Neural progenitor cell (in vitro differentiated cells): ENCODE data around the gene PPM1G. TPM values are rescaled to one million over a fixed set of nuclear protein-coding genes. Genes with fewer than 3 reads are reported as not detected.
A peak's percentile ranks its signal among the peaks of the same experiment; 100 is the strongest.

ENCODE experiments used
- DNase-seq: peaks from one replicate; pipeline ENCODE4 v3.0.0-alpha.2; 2016; ENCODE audit warnings: low spot score
- H2AFZ ChIP-seq: fragments of 200-600 bp; sonication (generic); replicated peaks from 2 replicates; pipeline ENCODE4 v1.6.1; 2016; ENCODE audit warnings: antibody characterized with exemption
- H3F3A ChIP-seq: fragments of 200-600 bp; sonication (generic); 2 replicates; pipeline ENCODE4 v1.6.1; 2016; ENCODE audit warnings: antibody characterized with exemption, low read depth
- H3K27ac ChIP-seq: fragments of 200-600 bp; sonication (generic); 2 replicates; pipeline ENCODE4 v1.5.1; 2016; ENCODE audit warnings: mild to moderate bottlenecking
- H3K27me3 ChIP-seq: fragments of 200-600 bp; sonication (generic); 2 replicates; pipeline ENCODE4 v1.6.1; 2016; ENCODE audit warnings: mild to moderate bottlenecking, moderate library complexity
- H3K36me3 ChIP-seq: fragments of 200-600 bp; sonication (generic); 2 replicates; pipeline ENCODE4 v1.5.1; 2016
- H3K4me1 ChIP-seq: fragments of 200-600 bp; sonication (generic); 2 replicates; pipeline ENCODE4 v1.6.1; 2016; ENCODE audit warnings: mixed run types
- H3K4me2 ChIP-seq: fragments of 200-600 bp; sonication (generic); 2 replicates; pipeline ENCODE4 v1.6.1; 2016
- H3K4me3 ChIP-seq: fragments of 200-600 bp; sonication (generic); 2 replicates; pipeline ENCODE4 v1.5.1; 2016
- H3K79me2 ChIP-seq: fragments of 200-600 bp; sonication (generic); 2 replicates; pipeline ENCODE4 v1.6.1; 2016; ENCODE audit warnings: low read depth
- H3K9ac ChIP-seq: fragments of 200-600 bp; sonication (generic); 2 replicates; pipeline ENCODE4 v1.6.1; 2016
- H3K9me3 ChIP-seq: fragments of 200-600 bp; sonication (generic); 2 replicates; pipeline ENCODE4 v1.5.1; 2016; ENCODE audit warnings: low read depth
- H4K20me1 ChIP-seq: fragments of 200-600 bp; sonication (generic); 2 replicates; pipeline ENCODE4 v1.6.1; 2016; ENCODE audit warnings: low read depth
- H3K27ac Mint-ChIP-seq: 3 replicates; pipeline ENCODE4 v1.8.0; 2021; ENCODE audit warnings: mixed read lengths
- H3K27me3 Mint-ChIP-seq: 2 replicates; pipeline ENCODE4 v1.8.0; 2022; ENCODE audit warnings: low read depth, mild to moderate bottlenecking, inconsistent platforms, moderate library complexity, mixed read lengths; ENCODE audit not compliant: insufficient read depth
- H3K36me3 Mint-ChIP-seq: 3 replicates; pipeline ENCODE4 v1.8.0; 2021; ENCODE audit warnings: mixed read lengths
- H3K4me1 Mint-ChIP-seq: 3 replicates; pipeline ENCODE4 v1.8.0; 2021; ENCODE audit warnings: mixed read lengths
- H3K4me3 Mint-ChIP-seq: 3 replicates; pipeline ENCODE4 v1.8.0; 2021; ENCODE audit warnings: mild to moderate bottlenecking, moderate library complexity, mixed read lengths
- H3K9me3 Mint-ChIP-seq: 3 replicates; pipeline ENCODE4 v1.8.0; 2020; ENCODE audit warnings: mixed read lengths
- EZH2 ChIP-seq: fragments of 200-600 bp; sonication (generic); IDR thresholded peaks from 2 replicates; pipeline ENCODE4 v1.6.1; 2017; ENCODE audit warnings: antibody characterized with exemption, mild to moderate bottlenecking, moderate library complexity
- EZH2phosphoT487 ChIP-seq: fragments of 200-600 bp; sonication (generic); IDR thresholded peaks from 2 replicates; pipeline ENCODE4 v1.6.1; 2017; ENCODE audit warnings: antibody characterized with exemption
- total RNA-seq: library from RNA; depleted of rRNA; stranded (reverse); fragments of >200 nt; gene quantifications from 2 replicates; pipeline ENCODE4 v1.2.3, GENCODE V29; 2015; ENCODE audit warnings: low replicate concordance
- TF ChIP-seq, protein P1 (sequence below): fragments of 200-600 bp; sonication (generic); IDR thresholded peaks from 2 replicates; pipeline ENCODE4 v1.5.1; 2017; ENCODE audit warnings: antibody characterized with exemption, mild to moderate bottlenecking

The PPM1G gene
- total RNA-seq, 1 donor from 2014 or later, result 114 TPM

DNA sequence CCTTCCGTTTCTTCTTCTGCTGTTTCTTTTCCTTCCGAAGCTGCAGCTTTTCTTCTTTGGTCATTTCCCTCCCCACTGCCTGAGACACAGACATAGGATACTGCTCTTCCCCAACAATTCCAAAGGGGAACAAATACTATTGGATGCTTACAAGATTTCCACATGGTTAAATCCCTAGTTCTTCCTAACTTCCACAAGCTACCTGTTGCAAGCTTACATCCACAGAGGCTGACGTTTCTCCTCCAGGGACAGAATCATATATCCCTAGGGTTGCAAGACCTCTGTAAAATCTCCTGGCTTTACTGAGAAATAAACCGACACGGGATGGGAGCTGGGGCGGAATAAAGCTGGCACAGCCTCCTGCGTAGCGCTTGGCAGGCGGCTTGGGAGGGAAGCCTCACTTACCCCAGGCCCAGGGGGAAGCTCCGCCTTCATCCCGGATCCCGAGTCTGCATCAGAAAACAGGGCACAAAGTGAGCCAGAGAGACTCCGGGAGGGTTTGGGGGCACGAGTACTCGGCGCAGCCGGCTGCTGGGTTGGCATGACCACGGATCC lies 39.8 kb downstream of the PPM1G start:
- H3K27me3 Mint-ChIP-seq, result peaks cover 6% of the 10 kb centered on the region
- Histone ChIP-seq H3K36me3 (peaks cover 4% of the 10 kb centered on the region), H3F3A (peaks cover 14% of the 10 kb centered on the region), H3K4me2 (peak overlapping the region; percentile 97), H3K9me3 (no peaks in the 10 kb centered on the region), H3K4me3 (peak overlapping the region; percentile 84), H3K9ac (peak overlapping the region; percentile 66), H3K27ac (no peak overlapping the region), H3K4me1 (peaks cover 11% of the 10 kb centered on the region), H4K20me1 (peaks cover 23% of the 10 kb centered on the region), H3K27me3 (no peaks in the 10 kb centered on the region), H3K79me2 (peaks cover 48% of the 10 kb centered on the region), H2AFZ (peak overlapping the region; percentile 75)
- no peak for DNase-seq
- H3K9me3 Mint-ChIP-seq, result no peaks in the 10 kb centered on the region
- peaks cover 31% of the 10 kb centered on the region for H3K36me3 Mint-ChIP-seq
- peak overlapping the region; percentile 72 for H3K27ac Mint-ChIP-seq
- TF ChIP-seq EZH2 (no peak), EZH2phosphoT487 (no peak)
- TF ChIP-seq, protein P1, sequence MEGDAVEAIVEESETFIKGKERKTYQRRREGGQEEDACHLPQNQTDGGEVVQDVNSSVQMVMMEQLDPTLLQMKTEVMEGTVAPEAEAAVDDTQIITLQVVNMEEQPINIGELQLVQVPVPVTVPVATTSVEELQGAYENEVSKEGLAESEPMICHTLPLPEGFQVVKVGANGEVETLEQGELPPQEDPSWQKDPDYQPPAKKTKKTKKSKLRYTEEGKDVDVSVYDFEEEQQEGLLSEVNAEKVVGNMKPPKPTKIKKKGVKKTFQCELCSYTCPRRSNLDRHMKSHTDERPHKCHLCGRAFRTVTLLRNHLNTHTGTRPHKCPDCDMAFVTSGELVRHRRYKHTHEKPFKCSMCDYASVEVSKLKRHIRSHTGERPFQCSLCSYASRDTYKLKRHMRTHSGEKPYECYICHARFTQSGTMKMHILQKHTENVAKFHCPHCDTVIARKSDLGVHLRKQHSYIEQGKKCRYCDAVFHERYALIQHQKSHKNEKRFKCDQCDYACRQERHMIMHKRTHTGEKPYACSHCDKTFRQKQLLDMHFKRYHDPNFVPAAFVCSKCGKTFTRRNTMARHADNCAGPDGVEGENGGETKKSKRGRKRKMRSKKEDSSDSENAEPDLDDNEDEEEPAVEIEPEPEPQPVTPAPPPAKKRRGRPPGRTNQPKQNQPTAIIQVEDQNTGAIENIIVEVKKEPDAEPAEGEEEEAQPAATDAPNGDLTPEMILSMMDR, result no peak
- H3K4me3 Mint-ChIP-seq, result peak overlapping the region; percentile 99
- H3K4me1 Mint-ChIP-seq, result peaks cover 19% of the 10 kb centered on the region

DNA sequence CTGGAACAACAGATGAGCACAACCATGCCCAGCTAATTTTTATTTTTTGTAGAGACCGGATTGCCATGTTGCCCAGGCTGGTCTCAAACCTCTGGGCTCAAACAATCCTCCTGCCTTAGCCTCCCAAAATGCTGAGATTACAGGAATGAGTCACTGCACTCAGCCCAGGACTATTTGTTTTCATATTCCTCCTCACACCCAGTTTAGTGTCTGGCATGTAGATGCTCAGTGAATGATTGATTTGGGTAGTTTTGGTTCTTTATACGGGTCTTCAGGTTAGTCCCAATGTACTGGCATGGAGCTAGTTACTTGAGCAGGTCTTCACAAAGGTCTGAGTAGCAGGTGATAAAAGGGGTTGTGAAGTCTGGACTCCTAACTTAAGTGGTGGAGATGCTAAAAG lies 45.5 kb downstream of the PPM1G start:
- peaks cover 3% of the 10 kb centered on the region for H3K4me1 Mint-ChIP-seq
- Histone ChIP-seq H3K9me3 (no peaks in the 10 kb centered on the region), H3K27me3 (no peaks in the 10 kb centered on the region), H3K4me2 (no peak overlapping the region), H3K27ac (no peak overlapping the region), H3K79me2 (peaks cover 23% of the 10 kb centered on the region), H3K9ac (no peak overlapping the region), H3K36me3 (peaks cover 4% of the 10 kb centered on the region), H3F3A (peaks cover 41% of the 10 kb centered on the region), H2AFZ (no peak overlapping the region), H3K4me3 (no peak overlapping the region), H3K4me1 (peaks cover under 1% of the 10 kb centered on the region), H4K20me1 (peaks cover 4% of the 10 kb centered on the region)
- DNase-seq, result no peak
- TF ChIP-seq EZH2 (no peak), EZH2phosphoT487 (no peak)
- TF ChIP-seq, protein P1, result no peak
- no peak overlapping the region for H3K4me3 Mint-ChIP-seq
- no peaks in the 10 kb centered on the region for H3K27me3 Mint-ChIP-seq
- no peak overlapping the region for H3K27ac Mint-ChIP-seq
- no peaks in the 10 kb centered on the region for H3K9me3 Mint-ChIP-seq
- H3K36me3 Mint-ChIP-seq, result peaks cover 21% of the 10 kb centered on the region

DNA sequence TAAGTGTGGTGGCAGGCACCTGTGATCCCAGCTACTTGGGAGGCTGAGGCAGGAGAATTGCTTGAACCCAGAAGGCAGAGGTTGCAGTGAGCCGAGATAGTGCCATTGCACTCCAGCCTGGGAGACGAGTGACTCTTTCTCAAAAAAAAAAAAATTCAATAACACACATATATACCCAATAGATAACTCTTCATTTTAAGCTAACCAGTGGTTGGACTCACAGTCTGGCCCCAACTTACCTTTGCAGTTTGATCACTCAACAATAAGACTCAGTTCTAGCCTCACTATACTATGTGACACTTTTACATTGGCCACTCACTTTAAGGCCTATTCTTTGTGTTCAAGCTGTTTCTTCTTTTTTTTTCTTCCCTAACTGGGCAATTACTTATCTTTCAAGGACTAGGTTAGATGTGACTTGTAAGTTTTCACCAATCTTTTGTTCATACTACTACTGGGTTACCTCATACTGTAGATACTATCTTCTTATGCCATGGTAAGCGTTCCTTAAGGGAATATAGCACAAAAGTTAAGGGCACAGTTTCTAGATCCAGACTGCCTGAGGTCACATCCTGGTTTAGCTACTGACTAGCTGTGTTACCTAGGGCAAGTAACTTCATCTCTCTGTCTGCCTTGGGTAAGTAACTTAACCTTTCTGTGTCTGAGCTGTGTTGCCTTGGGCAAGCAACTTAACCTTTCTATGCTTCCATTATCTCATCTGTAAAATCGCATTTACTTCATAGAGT lies 46.5 kb downstream of the PPM1G start:
- Histone ChIP-seq H3K27ac (no peak overlapping the region), H3K9me3 (no peaks in the 10 kb centered on the region), H3K9ac (no peak overlapping the region), H3K79me2 (peaks cover 24% of the 10 kb centered on the region), H3K4me2 (no peak overlapping the region), H2AFZ (no peak overlapping the region), H3K4me3 (no peak overlapping the region), H4K20me1 (peaks cover 3% of the 10 kb centered on the region), H3K27me3 (no peaks in the 10 kb centered on the region), H3K36me3 (no peaks in the 10 kb centered on the region), H3F3A (peaks cover 48% of the 10 kb centered on the region), H3K4me1 (no peaks in the 10 kb centered on the region)
- Mint-ChIP-seq H3K27ac (peak overlapping the region; percentile 26), H3K27me3 (no peaks in the 10 kb centered on the region), H3K4me3 (no peak overlapping the region), H3K4me1 (peaks cover 7% of the 10 kb centered on the region), H3K36me3 (peaks cover 24% of the 10 kb centered on the region), H3K9me3 (peaks cover 3% of the 10 kb centered on the region)
- DNase-seq, result no peak
- TF ChIP-seq EZH2 (no peak), EZH2phosphoT487 (no peak)
- TF ChIP-seq, protein P1, result no peak
